Uterine smooth muscle cell (primary cell): ENCODE measurements around the gene MRPL49. TPM values are rescaled to one million over a fixed set of nuclear protein-coding genes. Genes with fewer than 3 reads are reported as not detected.

Experiments
- total RNA-seq: library from RNA; depleted of rRNA; stranded (reverse); fragments of >200 nt; gene quantifications from 2 replicates; pipeline ENCODE4 v1.2.3, GENCODE V29; 2014

Gene MRPL49
- total RNA-seq = 43.4 and 52.5 TPM in 2 replicates

GRCh38 chr11:65121865-65122696, at the start of gene MRPL49, which contains the start of gene FAU:
Gene MRPL49 (plus strand): TSS chr11:65122321. CDS start chr11:65122347, 26 bp downstream.
Gene FAU (minus strand): TSS chr11:65122134. CDS start chr11:65121813, 321 bp downstream.

GRCh38 chr11:65083834-65084597, 38.1 kb upstream of the MRPL49 start, which contains the start of the genes CDCA5 and ZFPL1:
Gene CDCA5 (minus strand): TSS chr11:65084040. CDS start chr11:65083978, 62 bp downstream.
Gene ZFPL1 (plus strand): TSS chr11:65084222. CDS start chr11:65084699, 477 bp downstream.

GRCh38 chr11:65095974-65096806, 25.9 kb upstream of the MRPL49 start, which contains the start of gene VPS51:
Gene VPS51 (plus strand): TSS chr11:65096214. CDS start chr11:65096251, 37 bp downstream.

GRCh38 chr11:65111744-65112545, 10.2 kb upstream of the MRPL49 start, which contains the start of gene TM7SF2:
Gene TM7SF2 (plus strand): TSS chr11:65111872. CDS start chr11:65112016, 144 bp downstream.

GRCh38 chr11:65117206-65118096, 4.7 kb upstream of the MRPL49 start, which contains the start of gene ZNHIT2:
Gene ZNHIT2 (minus strand): TSS chr11:65117701. CDS start chr11:65117653, 48 bp downstream.

GRCh38 chr11:65134240-65134951, 12.3 kb downstream of the MRPL49 start, which contains the start of gene SYVN1:
Gene SYVN1 (minus strand): TSS chr11:65134519. CDS start chr11:65133601, 918 bp downstream.

GRCh38 chr11:65170058-65170534, 48.0 kb downstream of the MRPL49 start, which contains the start of gene SPDYC:
Gene SPDYC (plus strand): TSS chr11:65170233. CDS start chr11:65171358, 1,125 bp downstream.

Other genes starting within 250 kb of the MRPL49 start
- gene EHD1, start 243.7 kb upstream of the MRPL49 start, total RNA-seq = 61.5 and 111 TPM in 2 replicates
- 15.4 and 17.5 TPM in 2 replicates for gene ATG2A, start 205.1 kb upstream of the MRPL49 start, total RNA-seq
- gene PPP2R5B, start 197.6 kb upstream of the MRPL49 start, total RNA-seq = 7.6 and 12.4 TPM in 2 replicates
- not detected in 2 replicates for gene GPHA2, start 186.4 kb upstream of the MRPL49 start, total RNA-seq
- gene MAJIN, start 150.2 kb upstream of the MRPL49 start, total RNA-seq = not detected in 2 replicates
- 0.50 and 0.77 TPM in 2 replicates for gene BATF2, start 125.3 kb upstream of the MRPL49 start, total RNA-seq
- 74.7 and 104 TPM in 2 replicates for gene ARL2, start 108.2 kb upstream of the MRPL49 start, total RNA-seq
- gene SNX15, start 94.9 kb upstream of the MRPL49 start, total RNA-seq = 7.4 and 10.4 TPM in 2 replicates
- gene SAC3D1, start 81.1 kb upstream of the MRPL49 start, total RNA-seq = 8.4 and 20.3 TPM in 2 replicates
- gene NAALADL1, start 63.8 kb upstream of the MRPL49 start, total RNA-seq = 24.7 and 31.5 TPM in 2 replicates
- 7.1 and 18.6 TPM in 2 replicates for gene CDCA5, start 38.3 kb upstream of the MRPL49 start, total RNA-seq
- 34.0 and 36.2 TPM in 2 replicates for gene ZFPL1, start 38.1 kb upstream of the MRPL49 start, total RNA-seq
- 153 and 194 TPM in 2 replicates for gene VPS51, start 26.1 kb upstream of the MRPL49 start, total RNA-seq
- gene TM7SF2, start 10.4 kb upstream of the MRPL49 start, total RNA-seq = 13.1 and 49.4 TPM in 2 replicates
- 11.4 and 12.0 TPM in 2 replicates for gene ZNHIT2, start 4.6 kb upstream of the MRPL49 start, total RNA-seq
- gene FAU, start 187 bp upstream of the MRPL49 start, total RNA-seq = 229 and 277 TPM in 2 replicates
- 19.4 and 47.6 TPM in 2 replicates for gene SYVN1, start 12.2 kb downstream of the MRPL49 start, total RNA-seq
- gene SPDYC, start 47.9 kb downstream of the MRPL49 start, total RNA-seq = not detected in 2 replicates
- 88.1 and 117 TPM in 2 replicates for gene CAPN1, start 59.6 kb downstream of the MRPL49 start, total RNA-seq
- 5.9 and 23.0 TPM in 2 replicates for gene POLA2, start 139.6 kb downstream of the MRPL49 start, total RNA-seq
- gene CDC42EP2, start 192.5 kb downstream of the MRPL49 start, total RNA-seq = 13.3 and 17.2 TPM in 2 replicates
- gene DPF2, start 211.5 kb downstream of the MRPL49 start, total RNA-seq = 33.5 and 41.6 TPM in 2 replicates
- gene TIGD3, start 232.4 kb downstream of the MRPL49 start, total RNA-seq = 0.11 and 0.37 TPM in 2 replicates